ENCODE results near the gene MYL3.
"Not testable (repeated sequence)": the region's sequence is repeated elsewhere in the genome, so short reads cannot be mapped to it uniquely, and the experiment has no call there.

The MYL3 gene

GRCh38 chr3:46830801-46831200 lies 32.4 kb downstream of the MYL3 start:
- DNase-seq (ENCODE audit: low read depth in 3 of 3), result no peak

- DNase-seq (ENCODE audit: low read depth in 3 of 3), result no peak
These were observed 33.5 kb downstream of the MYL3 start for GRCh38 chr3:46829699-46830208.

- DNase-seq (ENCODE audit: low read depth in 3 of 3), result no peak
These were observed 37.8 kb downstream of the MYL3 start for GRCh38 chr3:46825450-46825849.

GRCh38 chr3:46824211-46824970 lies 38.9 kb downstream of the MYL3 start:
- DNase-seq (ENCODE audit: low read depth in 3 of 3), result no peak

- not testable (repeated sequence) for DNase-seq (ENCODE audit: low read depth in 3 of 3)
These were observed 39.9 kb downstream of the MYL3 start for GRCh38 chr3:46823314-46823713.

GRCh38 chr3:46821553-46821952 lies 41.7 kb downstream of the MYL3 start:
- DNase-seq (ENCODE audit: low read depth in 3 of 3), result no peak

- DNase-seq (ENCODE audit: low read depth in 3 of 3), result no peak
These were observed 42.4 kb downstream of the MYL3 start for GRCh38 chr3:46820852-46821251.

- DNase-seq (ENCODE audit: low read depth in 3 of 3), result peak; percentile 51 to 62 (median 59)
These were observed 50.9 kb downstream of the MYL3 start for GRCh38 chr3:46812237-46812791.

GRCh38 chr3:46811615-46812236 lies 51.5 kb downstream of the MYL3 start:
- DNase-seq (ENCODE audit: low read depth in 3 of 3), result no peak

- not testable (repeated sequence) for DNase-seq (ENCODE audit: low read depth in 3 of 3)
These were observed 54.5 kb downstream of the MYL3 start for GRCh38 chr3:46808766-46809165.
